HG02852 (cell line): ENCODE results near the gene LTBP4.

Source experiments
- ATAC-seq: cut with Tn5 transposase; IDR thresholded peaks from one replicate; pipeline ENCODE4 v1.9.1; 2021; ENCODE audit warnings: mild to moderate bottlenecking, moderate library complexity; ENCODE audit not compliant: unreplicated experiment

LTBP4 gene

DNA sequence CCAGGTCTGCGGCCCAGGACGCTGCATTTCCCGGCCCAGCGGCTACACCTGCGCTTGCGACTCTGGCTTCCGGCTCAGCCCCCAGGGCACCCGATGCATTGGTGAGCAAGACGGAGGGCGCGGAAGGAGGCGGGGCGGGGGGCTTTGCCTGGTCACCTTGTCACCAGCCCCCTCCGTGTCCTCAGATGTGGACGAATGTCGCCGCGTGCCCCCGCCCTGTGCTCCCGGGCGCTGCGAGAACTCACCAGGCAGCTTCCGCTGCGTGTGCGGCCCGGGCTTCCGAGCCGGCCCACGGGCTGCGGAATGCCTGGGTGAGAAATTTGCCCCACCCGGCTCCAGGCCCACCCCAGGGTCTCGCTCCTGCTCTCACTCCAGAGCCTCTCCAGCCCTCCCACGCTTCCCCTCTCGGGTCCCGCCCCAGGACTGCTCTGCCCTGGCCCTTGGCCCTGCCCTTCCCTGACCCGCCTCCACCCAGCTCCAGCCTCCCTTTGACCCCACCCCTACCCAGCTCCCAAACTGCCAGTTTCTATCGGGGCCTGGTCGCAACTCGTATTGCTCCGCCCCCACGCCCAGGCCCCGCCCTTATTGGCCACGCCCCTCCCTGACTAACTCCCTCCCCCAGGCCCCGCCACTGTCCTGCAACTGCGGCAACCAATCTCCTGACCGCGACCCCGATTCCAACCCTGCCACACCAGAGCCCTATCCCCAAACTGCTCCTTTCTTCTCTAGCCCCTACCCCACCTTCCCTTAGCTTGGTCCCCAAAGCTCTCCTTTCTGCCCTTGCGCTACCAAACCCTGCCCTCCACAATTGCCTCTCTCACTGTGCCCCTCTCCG lies 8.6 kb downstream of the LTBP4 start:
- ATAC-seq: peak; percentile 33

DNA sequence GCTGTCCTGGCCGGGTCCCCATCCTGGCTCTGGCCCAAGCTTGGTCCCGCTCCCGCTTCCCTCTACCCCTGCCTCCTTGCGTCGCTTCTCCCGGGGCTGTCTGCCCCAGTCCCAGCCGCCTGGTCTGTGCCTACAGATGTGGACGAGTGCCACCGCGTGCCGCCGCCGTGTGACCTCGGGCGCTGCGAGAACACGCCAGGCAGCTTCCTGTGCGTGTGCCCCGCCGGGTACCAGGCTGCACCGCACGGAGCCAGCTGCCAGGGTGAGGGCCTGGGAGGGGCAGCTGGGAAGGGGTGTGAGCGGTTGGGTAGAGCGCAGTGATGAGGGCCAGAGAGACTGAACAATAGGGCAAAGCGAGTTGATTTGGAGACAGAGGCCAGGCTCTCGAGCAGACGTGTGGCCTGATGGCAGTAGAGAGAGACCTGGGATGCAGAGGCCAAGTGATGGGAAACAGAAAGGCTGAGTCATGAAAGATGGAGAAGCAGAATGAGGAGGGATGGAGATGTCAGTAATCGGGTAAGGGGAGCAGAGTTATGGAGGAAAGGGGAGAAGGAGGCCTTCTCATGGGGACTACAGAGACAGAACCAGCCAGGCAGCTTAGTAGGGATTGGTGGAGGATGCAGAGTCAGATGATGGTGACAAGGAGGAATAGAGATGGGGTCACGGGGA lies 9.4 kb downstream of the LTBP4 start:
- ATAC-seq: no peak

DNA sequence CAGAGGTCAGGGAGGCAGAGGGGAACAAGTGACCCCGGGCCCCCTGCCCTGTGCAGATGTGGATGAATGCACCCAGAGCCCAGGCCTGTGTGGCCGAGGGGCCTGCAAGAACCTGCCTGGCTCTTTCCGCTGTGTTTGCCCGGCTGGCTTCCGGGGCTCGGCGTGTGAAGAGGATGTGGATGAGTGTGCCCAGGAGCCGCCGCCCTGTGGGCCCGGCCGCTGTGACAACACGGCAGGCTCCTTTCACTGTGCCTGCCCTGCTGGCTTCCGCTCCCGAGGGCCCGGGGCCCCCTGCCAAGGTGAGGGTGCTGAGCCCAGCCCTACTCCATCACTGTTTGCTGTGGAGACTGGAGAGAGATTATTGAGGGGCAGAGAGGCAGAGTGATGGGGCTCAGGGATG lies 9.9 kb downstream of the LTBP4 start:
- no peak for ATAC-seq

DNA sequence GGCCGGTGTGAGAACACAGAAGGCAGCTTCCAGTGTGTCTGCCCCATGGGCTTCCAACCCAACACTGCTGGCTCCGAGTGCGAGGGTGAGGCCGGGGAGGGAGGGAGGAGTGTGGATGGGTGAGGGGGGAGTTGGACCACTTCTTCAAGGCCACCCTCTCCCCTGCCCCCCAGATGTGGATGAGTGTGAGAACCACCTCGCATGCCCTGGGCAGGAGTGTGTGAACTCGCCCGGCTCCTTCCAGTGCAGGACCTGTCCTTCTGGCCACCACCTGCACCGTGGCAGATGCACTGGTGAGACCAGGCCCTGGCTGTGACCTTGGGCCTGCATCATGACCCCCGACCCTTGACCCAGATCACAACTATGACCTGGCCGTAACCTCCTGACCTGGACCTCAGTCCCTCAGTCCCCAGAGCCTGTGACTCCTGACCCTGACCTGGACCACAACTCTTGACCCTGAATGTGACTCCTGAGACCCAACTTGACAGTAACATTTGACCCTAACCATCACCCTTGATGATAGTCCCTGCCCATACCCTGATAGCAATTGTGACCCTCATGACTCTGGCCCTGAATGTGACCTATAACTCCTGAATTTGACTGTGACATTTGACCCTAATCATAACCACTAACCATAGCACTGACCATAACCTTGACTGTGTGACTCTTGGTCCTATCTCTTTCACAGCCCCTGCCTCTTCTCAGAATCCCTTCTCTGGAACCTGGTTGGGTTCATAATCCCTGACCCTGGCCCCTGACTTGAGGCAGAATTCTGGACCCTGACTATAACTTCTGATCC lies 10.9 kb downstream of the LTBP4 start:
- ATAC-seq: no peak

DNA sequence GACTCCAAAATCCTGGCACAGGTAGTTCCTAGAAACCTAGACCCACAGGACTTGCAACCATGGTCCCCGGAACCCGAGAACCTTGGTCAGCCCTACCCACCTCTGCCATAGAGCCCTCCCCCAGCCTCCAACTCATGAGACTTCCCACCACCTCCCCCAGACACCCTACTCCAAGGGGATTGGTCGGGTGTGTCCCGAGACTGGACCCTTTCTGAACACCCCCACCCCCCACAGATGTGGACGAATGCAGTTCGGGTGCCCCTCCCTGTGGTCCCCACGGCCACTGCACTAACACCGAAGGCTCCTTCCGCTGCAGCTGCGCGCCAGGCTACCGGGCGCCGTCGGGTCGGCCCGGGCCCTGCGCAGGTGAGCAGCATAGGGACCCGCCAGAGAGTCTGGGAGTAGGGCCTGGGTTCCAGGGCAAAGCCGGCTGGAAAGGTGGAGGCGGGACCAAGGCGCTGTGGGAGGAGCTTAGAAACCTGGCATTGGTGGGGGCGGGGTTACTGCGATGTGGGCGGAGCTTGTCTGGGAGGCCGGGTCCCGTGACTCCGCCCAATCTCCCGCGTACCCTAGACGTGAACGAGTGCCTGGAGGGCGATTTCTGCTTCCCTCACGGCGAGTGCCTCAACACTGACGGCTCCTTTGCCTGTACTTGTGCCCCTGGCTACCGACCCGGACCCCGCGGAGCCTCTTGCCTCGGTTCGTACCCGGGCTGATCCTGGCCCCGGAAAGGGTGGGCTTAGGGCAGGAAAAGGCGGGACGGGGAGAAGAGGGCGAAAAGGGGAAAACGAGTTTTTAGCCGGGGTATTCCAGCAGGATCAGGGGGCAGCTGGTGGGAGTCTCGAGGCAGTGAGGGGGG lies 11.9 kb downstream of the LTBP4 start:
- no peak for ATAC-seq

DNA sequence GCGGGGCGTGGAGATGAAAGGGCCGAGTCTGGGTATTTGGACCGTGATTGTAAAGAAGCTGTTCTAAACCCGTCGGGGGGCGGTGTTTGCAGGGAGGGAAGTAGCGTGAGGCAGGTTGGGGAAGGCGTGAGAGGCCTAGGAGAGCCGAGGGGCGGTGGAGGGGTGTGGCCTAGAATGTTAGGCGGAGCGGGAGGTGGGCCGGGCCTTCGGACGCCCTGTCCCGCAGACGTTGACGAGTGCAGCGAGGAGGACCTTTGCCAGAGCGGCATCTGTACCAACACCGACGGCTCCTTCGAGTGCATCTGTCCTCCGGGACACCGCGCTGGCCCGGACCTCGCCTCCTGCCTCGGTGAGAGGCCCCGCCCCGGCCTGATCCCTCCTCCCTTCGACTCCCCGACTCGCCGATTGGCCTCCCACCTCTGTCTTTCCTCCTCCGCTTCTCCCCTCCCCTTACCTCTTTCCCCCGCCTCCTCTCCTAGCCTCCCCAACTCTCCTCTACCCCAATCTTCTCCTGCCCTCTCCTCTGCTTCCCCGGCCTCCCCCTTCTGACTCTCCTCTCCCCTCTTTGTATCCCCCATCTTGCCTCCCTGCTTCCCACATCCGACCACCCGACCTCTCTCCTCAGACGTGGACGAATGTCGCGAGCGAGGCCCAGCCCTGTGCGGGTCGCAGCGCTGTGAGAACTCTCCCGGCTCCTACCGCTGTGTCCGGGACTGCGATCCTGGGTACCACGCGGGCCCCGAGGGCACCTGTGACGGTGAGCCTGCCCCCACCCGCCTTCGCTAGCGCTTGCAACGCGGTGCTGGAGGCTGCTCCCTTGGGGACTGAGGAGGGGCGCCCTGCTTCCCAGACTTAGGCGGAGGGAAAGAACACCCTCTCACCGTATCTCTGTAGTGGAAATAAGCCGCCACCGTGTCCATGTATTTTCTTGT lies 12.8 kb downstream of the LTBP4 start:
- no peak for ATAC-seq

DNA sequence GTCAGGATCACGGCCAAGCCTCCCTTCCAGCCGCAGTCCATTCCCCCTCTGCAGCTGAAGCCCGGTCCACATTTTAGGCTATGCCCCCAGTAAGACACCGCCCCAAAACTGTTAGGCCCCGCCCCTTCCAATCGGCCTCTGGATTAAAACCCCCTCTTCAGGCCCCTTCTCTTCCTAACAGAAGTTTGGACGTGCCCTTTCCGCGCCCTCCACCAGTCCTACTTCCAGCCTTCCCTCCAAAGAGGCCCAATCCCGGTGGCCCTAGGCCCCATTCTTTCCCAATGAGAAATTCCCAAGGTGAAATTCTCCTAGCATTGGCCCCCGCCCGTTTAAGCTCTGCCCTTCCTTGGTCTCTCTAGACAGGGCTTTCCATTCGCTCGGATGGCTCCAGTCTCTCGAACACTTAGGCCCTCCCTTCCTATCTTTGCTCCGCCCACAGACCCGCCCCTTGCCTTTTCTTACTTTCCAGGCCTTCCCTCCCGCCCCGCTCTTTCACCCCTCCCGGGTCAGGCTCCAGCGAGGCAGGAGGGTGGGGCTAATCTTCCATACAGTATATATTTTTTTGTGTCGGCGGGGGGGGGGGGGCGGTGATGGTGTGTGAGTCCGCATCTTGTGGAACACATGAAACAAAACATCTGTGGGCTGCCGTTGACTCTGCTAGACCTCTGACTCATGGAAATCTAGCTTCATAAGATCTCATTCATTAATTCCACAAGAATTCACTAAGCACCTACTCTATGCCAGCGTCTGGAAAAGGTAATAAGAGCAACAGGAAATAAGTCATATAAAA lies 13.6 kb downstream of the LTBP4 start:
- ATAC-seq: no peak

DNA sequence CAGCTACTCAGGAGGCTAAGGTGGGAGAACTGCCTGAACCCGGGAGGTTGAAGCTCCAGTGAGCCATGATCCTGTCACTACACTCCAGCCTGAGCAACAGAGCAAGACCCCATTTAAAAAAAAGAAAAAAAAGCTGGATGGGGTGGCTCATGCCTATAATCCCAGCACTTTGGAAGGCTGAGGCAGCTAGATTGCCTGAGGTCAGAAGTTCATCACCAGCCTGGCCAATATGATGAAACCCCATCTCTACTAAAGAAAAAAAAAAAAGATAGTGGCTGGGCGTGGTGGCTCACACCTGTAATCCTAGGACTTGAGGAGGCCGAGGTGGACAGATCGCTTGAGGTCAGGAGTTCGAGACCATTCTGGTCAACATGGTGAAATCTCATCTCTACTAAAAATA lies 15.0 kb downstream of the LTBP4 start:
- ATAC-seq: no peak

DNA sequence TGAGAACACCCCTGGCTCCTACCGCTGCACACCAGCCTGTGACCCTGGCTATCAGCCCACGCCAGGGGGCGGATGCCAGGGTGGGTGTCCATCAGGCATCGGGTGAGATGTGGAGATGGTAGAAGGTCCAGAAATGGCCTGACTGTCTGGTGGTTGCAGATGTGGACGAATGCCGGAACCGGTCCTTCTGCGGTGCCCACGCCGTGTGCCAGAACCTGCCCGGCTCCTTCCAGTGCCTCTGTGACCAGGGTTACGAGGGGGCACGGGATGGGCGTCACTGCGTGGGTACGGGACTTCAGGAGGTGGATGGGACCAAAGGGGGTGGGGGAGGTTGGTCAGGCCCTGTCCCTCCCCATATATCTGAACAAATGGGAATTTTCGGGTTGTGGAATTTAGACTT lies 15.8 kb downstream of the LTBP4 start:
- no peak for ATAC-seq

DNA sequence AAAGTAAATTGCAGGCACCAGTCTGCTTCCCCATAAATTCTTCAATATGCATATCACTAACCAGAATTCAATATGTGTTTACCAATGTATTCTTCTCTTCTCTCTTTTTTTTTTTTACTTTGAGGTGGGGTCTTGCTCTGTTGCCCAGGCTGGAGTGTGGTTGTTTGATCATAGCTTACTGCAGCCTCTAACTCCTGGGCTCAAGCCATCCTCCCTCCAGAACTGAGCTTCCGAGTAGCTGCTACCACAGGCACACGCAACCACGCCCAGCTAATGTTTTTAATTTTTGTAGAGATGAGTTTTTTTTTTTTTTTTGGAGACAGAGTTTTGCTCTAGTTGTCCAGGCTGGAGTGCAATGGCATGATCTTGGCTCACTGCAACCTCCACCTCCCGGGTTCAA lies 16.8 kb downstream of the LTBP4 start:
- no peak for ATAC-seq

DNA sequence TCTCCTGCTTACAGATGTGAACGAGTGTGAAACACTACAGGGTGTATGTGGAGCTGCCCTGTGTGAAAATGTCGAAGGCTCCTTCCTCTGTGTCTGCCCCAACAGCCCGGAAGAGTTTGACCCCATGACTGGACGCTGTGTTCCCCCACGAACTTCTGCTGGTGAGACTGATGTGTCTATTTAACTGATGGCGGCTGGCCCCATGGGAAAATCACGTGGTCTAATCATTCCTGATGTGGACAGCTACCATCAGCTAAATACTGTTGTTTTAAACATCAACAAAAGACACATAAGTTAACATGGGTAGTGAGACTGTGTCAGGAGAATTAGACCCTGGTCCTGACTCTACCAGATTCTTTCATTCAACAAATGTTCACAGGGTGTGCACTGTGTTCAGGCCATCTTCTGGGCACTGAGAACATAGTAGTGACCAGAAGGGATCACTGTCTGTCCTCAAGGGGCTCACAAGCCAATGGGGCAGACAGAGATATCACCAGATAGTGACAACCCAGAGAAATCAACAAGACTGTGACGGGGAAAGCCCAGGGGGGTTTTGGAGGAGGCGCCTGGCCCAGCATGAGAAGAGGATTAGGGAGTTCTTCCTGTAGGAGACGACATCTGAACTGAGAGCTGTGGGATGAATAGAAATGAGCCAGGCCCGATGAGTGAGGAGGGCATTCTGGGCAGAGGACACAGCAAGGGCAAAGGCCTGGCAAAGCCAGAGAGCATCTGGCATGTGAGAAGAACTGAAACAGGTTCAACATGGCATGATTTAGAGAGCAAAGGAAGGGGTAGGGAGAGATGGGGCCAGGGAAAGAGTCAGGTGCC lies 18.4 kb downstream of the LTBP4 start:
- no peak for ATAC-seq

DNA sequence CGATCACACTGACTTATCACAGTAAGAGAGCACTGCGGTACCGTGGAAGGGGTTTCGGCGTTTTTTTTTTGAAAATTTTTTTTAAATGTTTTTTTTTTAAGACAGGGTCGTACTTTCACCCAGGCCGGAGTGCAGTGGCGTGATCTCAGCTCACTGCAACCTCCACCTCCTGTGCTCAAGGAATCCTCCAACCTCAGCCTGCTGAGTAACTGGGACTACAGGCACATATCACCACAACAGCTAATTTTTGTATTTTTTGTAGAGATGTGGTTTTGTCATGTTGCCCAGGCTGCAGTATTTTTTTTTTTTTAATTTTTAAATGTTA lies 19.0 kb downstream of the LTBP4 start:
- ATAC-seq: no peak

DNA sequence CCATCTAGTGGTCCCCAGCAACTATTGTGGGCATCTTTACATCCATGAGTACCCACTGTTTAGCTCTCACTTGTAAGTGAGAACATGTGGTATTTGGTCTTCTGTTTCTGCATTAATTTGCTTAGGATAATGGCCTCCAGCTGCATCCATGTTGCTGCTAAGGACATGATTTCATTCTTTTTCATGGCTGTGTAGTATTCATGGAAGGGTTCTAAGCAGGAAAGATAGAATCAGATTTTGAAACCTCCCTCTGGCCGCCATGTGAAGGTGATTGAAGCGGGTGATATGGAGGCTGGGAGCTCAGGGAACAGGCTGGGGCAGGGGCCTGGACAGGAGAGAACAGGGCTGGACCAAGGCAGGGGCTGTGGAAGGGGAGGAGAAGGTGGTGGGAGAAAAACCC lies 20.1 kb downstream of the LTBP4 start:
- no peak for ATAC-seq

DNA sequence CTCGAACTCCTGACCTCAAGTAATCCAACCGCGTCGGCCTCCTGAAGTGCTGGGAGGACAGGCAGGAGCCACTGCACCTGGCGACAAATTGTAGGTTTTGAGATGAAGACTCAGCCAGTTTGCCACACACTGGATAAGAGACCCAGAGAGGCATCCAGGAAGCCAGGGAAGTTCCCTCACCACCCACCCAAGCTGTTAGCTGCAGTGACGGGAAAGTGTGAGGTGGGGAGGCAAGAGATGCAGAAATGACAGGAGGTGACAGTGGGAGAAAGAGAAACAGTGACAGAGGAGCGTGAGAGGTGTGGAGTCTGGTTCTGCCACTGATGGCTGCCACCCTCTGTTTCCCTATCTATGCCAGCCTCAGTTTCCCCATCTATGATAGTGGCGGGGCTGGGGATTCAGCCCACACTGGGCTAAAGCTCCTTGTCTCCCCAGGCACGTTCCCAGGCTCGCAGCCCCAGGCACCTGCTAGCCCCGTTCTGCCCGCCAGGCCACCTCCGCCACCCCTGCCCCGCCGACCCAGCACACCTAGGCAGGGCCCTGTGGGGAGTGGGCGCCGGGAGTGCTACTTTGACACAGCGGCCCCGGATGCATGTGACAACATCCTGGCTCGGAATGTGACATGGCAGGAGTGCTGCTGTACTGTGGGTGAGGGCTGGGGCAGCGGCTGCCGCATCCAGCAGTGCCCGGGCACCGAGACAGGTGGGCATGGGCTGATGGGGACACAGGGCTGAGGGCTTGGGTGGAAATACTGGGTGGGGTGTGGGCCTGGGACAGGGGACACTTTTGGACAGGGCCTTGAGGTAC lies 21.0 kb downstream of the LTBP4 start:
- ATAC-seq: no peak

DNA sequence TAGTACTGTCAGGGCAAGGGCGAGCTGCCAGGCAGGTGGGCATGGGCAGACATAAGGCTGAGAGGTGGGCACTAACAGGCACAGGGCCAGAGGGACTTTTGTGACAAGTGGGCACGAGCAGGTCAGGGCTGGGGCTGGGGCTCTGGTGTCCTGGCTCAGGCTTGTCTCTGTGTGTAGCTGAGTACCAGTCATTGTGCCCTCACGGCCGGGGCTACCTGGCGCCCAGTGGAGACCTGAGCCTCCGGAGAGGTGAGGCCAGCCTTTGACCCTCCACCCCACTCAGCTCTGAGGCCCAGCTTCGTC lies 21.6 kb downstream of the LTBP4 start:
- ATAC-seq: no peak

DNA sequence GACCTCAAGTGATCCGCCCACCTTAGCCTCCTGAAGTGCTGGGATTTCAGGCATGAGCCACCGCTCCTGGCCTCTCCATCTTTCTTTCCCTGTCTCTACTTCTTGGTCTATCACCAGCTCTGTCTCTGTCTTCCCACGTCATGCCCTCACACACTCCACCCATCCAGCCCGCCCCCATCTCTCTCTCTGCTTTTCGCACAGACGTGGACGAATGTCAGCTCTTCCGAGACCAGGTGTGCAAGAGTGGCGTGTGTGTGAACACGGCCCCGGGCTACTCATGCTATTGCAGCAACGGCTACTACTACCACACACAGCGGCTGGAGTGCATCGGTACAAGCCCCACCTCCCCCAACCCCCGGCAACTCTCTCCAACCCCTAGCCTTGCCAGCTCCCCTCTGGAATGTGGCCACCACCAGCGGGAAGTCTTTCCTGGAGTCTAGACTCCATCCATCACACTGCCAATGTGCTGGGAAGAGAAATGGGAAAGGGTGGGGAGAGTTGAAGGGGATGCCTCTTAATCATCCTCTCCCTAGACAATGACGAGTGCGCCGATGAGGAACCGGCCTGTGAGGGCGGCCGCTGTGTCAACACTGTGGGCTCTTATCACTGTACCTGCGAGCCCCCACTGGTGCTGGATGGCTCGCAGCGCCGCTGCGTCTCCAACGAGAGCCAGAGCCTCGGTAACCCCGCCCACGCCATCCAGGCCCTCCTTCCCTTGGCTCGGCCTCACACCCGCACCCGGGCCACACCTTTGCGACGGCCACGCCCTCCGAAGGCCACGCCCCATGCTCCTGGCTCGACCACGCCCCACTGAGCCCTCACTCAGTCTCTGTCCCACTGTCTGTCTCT lies 22.5 kb downstream of the LTBP4 start:
- ATAC-seq: no peak
